Measurements from ENCODE around the gene BAIAP2.

DNA sequence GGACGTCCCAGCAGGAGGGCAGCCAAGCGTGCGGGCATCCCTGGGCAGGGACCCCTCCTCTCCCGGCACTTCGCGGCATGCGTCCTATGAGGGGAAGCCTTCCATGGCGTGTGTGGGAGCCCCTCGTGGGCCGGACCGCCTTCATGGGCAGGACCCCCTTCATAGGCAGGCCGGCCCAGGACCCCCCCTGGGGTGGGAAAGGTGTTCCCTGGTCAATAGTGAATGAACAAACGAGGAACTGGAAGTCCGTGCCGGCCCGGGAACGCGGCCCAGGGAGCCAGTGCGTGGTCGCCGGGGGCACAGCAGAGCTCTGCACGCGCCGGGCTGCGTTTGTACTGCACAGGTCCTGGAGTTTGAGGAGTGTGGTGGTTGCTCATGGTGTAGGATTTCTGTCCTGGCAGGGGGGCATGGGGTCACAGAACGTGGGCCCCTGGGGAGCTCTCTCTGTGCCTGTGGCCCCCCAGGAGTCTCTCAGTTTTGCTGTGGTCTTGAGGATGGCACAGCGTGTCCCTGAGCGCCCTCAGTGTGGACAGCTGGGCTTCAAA lies 13.9 kb downstream of the BAIAP2 start:
- TF ChIP-seq, protein P1, sequence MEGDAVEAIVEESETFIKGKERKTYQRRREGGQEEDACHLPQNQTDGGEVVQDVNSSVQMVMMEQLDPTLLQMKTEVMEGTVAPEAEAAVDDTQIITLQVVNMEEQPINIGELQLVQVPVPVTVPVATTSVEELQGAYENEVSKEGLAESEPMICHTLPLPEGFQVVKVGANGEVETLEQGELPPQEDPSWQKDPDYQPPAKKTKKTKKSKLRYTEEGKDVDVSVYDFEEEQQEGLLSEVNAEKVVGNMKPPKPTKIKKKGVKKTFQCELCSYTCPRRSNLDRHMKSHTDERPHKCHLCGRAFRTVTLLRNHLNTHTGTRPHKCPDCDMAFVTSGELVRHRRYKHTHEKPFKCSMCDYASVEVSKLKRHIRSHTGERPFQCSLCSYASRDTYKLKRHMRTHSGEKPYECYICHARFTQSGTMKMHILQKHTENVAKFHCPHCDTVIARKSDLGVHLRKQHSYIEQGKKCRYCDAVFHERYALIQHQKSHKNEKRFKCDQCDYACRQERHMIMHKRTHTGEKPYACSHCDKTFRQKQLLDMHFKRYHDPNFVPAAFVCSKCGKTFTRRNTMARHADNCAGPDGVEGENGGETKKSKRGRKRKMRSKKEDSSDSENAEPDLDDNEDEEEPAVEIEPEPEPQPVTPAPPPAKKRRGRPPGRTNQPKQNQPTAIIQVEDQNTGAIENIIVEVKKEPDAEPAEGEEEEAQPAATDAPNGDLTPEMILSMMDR (IDR thresholded peaks at IDR 0.05): no peak
- TF ChIP-seq ZFX (IDR thresholded peaks at IDR 0.05; ENCODE audit: borderline replicate concordance): no peak
